K562 (cell line): ENCODE measurements around the gene MMEL1. TPM values are rescaled to one million over a fixed set of nuclear protein-coding genes. Genes with fewer than 3 reads are reported as not detected.

Experiments used
- JUN ChIP-seq, 2 experiments: sonication (generic) in 1 of 2; formaldehyde crosslinking in 1 of 2; IDR thresholded peaks; 2 replicates each; pipeline versions ENCODE4 v1.6.1 to v1.8.0; 2012 to 2022; ENCODE audit warnings: borderline replicate concordance in 2 of 2, mild to moderate bottlenecking in 2 of 2, improper control_type of control experiment in 1 of 2, low read depth in 1 of 2, low read length in 1 of 2, missing genetic modification reagents in 1 of 2
- MAFF ChIP-seq: IDR thresholded peaks from 2 replicates; pipeline ENCODE4 v1.6.1; 2012; ENCODE audit warnings: low read length, improper control_type of control experiment
- NKRF ChIP-seq: fragments of 450-650 bp; IDR thresholded peaks from 2 replicates; pipeline ENCODE4 v1.6.1; 2016; ENCODE audit warnings: borderline replicate concordance
- RAD51 ChIP-seq: fragments of 450-650 bp; IDR thresholded peaks from 2 replicates; pipeline ENCODE4 v1.7.1; 2016; ENCODE audit warnings: low read depth, mild to moderate bottlenecking, borderline replicate concordance
- SIN3A ChIP-seq, 2 experiments: fragments of 150-350 bp in 1 of 2; IDR thresholded peaks; 2 replicates each; pipeline ENCODE4 v1.6.1; 2011 to 2016; ENCODE audit warnings: borderline replicate concordance in 2 of 2, low read depth in 2 of 2, low read length in 2 of 2, mild to moderate bottlenecking in 2 of 2, moderate library complexity in 2 of 2; ENCODE audit not compliant: control insufficient read depth in 1 of 2
- SP1 ChIP-seq: sonication (generic); formaldehyde crosslinking; IDR thresholded peaks from 2 replicates; pipeline ENCODE4 v1.8.1; 2022; ENCODE audit warnings: mild to moderate bottlenecking, missing genetic modification reagents
- ZBTB12 ChIP-seq: fragments of 250-450 bp; sonication (Bioruptor Pico); IDR thresholded peaks from 2 replicates; pipeline ENCODE4 v1.4.0; 2020
- ZEB2 ChIP-seq: fragments of 450-650 bp; IDR thresholded peaks from 2 replicates; pipeline ENCODE4 v1.6.1; 2016
- polyA plus RNA-seq, 8 experiments: library from polyadenylated mRNA; depleted of rRNA in 4 of 8; stranded (reverse) in 5 of 8; unstranded in 3 of 8; fragments of >200 nt; fragmentation: Nextera tagmentation in 2 of 8; fragmentation: Illumina TruSeq in 1 of 8; extraction: Ambion mirVana in 2 of 8; extraction: Trizol in 1 of 8; gene quantifications; 2 replicates each; pipeline versions ENCODE4 v1.2.1 to v1.2.3, GENCODE V29; 2011 to 2014; ENCODE audit warnings: inconsistent platforms in 1 of 8, missing spikeins in 1 of 8
- total RNA-seq, 7 experiments: library from RNA; depleted of rRNA in 6 of 7; stranded (reverse); fragments of >200 nt in 6 of 7; fragmentation: Illumina TruSeq in 2 of 7; extraction: Trizol in 2 of 7; gene quantifications; 2 replicates each; pipeline versions ENCODE4 v1.2.1 to v1.2.3, GENCODE V29; 2011 to 2021; ENCODE audit warnings: low replicate concordance in 1 of 7
- TF ChIP-seq, protein P1 (sequence below): sonication (generic); formaldehyde crosslinking; IDR thresholded peaks from 2 replicates; pipeline ENCODE4 v1.8.1; 2023; ENCODE audit warnings: mild to moderate bottlenecking, missing genetic modification reagents
- TF ChIP-seq, protein P2 (sequence below), 2 experiments: fragments of 450-650 bp in 1 of 2; sonication (generic) in 1 of 2; formaldehyde crosslinking in 1 of 2; IDR thresholded peaks; 2 replicates each; pipeline versions ENCODE4 v1.7.1 to v1.9.0; 2016 to 2022; ENCODE audit warnings: inconsistent platforms in 1 of 2, mild to moderate bottlenecking in 1 of 2, missing genetic modification reagents in 1 of 2

Gene MMEL1
- total and polyA plus RNA-seq, 9 of the 15 experiments (the other 6 are each of a cell fraction or from before 2014, with no cell fraction given) = not detected

DNA sequence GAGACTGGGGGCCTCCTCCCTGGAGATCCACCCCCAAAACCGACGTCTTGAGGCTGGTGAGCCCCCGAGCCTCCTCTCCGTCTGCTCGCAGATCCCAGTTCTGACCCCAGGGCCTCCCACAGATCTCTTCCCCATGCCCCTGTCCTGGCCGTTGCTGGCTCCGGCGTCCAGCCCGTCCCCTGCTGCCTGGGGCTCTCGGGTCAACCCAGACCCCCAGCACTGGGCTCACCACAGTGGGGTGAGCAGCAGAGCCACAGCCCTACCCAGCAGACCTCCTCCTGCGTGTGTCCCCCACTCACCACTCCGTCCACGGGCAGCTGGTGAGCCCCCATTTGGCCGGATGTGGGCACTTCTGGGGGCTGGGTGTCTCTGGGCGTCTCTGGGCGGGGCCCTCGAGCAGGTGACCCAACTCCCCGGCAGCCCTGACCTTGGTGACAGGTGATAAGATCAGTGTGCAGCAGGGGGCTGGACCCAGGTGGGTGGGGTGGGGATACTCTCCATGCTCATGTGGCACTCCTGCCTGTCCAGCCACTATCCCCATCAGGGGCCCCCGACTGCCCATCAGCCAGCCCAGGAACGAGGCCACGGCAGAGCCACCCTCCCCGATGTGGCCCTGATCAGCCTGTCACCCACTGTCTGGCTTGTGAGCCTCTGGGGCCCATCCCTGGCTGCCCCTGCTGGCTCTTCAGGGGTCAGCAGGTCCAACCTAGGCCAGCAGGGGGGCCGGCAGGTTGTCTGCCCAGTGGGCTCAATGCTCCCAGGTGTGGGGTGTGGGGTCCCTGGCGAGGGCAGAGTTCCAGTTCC, 75.9 kb downstream of the MMEL1 start (continued):
- TF ChIP-seq ZBTB12 (CRISPR knock-in tag) = no peak
- TF ChIP-seq, protein P1, sequence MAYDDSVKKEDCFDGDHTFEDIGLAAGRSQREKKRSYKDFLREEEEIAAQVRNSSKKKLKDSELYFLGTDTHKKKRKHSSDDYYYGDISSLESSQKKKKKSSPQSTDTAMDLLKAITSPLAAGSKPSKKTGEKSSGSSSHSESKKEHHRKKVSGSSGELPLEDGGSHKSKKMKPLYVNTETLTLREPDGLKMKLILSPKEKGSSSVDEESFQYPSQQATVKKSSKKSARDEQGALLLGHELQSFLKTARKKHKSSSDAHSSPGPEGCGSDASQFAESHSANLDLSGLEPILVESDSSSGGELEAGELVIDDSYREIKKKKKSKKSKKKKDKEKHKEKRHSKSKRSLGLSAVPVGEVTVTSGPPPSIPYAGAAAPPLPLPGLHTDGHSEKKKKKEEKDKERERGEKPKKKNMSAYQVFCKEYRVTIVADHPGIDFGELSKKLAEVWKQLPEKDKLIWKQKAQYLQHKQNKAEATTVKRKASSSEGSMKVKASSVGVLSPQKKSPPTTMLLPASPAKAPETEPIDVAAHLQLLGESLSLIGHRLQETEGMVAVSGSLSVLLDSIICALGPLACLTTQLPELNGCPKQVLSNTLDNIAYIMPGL (CRISPR knock-in tag) = no peak
- no peak for TF ChIP-seq RAD51
- TF ChIP-seq SIN3A (IDR thresholded peaks at IDR 0.05; ENCODE audit: borderline replicate concordance in 2 of 2, control insufficient read depth in 1 of 2, low read depth in 2 of 2, low read length in 2 of 2) = no peak
- TF ChIP-seq JUN (IDR thresholded peaks at IDR 0.05; ENCODE audit: borderline replicate concordance, low read depth, low read length) = no peak
- no peak for TF ChIP-seq JUN (CRISPR knock-in tag; IDR thresholded peaks at IDR 0.05; ENCODE audit: borderline replicate concordance)
- peak; percentile 37; the same call in 1 of the 2 replicates for TF ChIP-seq SP1 (CRISPR knock-in tag)
- no peak for TF ChIP-seq MAFF
- no peak for TF ChIP-seq NKRF
- TF ChIP-seq, protein P2, sequence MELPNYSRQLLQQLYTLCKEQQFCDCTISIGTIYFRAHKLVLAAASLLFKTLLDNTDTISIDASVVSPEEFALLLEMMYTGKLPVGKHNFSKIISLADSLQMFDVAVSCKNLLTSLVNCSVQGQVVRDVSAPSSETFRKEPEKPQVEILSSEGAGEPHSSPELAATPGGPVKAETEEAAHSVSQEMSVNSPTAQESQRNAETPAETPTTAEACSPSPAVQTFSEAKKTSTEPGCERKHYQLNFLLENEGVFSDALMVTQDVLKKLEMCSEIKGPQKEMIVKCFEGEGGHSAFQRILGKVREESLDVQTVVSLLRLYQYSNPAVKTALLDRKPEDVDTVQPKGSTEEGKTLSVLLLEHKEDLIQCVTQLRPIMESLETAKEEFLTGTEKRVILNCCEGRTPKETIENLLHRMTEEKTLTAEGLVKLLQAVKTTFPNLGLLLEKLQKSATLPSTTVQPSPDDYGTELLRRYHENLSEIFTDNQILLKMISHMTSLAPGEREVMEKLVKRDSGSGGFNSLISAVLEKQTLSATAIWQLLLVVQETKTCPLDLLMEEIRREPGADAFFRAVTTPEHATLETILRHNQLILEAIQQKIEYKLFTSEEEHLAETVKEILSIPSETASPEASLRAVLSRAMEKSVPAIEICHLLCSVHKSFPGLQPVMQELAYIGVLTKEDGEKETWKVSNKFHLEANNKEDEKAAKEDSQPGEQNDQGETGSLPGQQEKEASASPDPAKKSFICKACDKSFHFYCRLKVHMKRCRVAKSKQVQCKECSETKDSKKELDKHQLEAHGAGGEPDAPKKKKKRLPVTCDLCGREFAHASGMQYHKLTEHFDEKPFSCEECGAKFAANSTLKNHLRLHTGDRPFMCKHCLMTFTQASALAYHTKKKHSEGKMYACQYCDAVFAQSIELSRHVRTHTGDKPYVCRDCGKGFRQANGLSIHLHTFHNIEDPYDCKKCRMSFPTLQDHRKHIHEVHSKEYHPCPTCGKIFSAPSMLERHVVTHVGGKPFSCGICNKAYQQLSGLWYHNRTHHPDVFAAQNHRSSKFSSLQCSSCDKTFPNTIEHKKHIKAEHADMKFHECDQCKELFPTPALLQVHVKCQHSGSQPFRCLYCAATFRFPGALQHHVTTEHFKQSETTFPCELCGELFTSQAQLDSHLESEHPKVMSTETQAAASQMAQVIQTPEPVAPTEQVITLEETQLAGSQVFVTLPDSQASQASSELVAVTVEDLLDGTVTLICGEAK (IDR thresholded peaks at IDR 0.05) = no peak; the same call in 1 of the 2 replicates
- TF ChIP-seq, protein P2 (CRISPR knock-in tag; IDR thresholded peaks at IDR 0.05) = no peak
- TF ChIP-seq ZEB2 = no peak
